Loucy (cell line): ENCODE results near the gene AAMP.

Source experiments
- H2AFZ ChIP-seq: fragments of 200-600 bp; sonication (generic); 2 replicates; pipeline ENCODE4 v1.6.0; 2016; ENCODE audit warnings: antibody characterized with exemption, mild to moderate bottlenecking, low read length, moderate library complexity
- H3F3A ChIP-seq: fragments of 200-600 bp; 2 replicates; pipeline ENCODE4 v1.6.0; 2016; ENCODE audit warnings: antibody characterized with exemption, low read depth, mild to moderate bottlenecking
- H3K27me3 ChIP-seq: fragments of 200-600 bp; sonication (generic); 2 replicates; pipeline ENCODE4 v1.6.1; 2014; ENCODE audit warnings: low read length, mild to moderate bottlenecking; ENCODE audit not compliant: insufficient read depth, poor library complexity, severe bottlenecking
- H3K36me3 ChIP-seq: fragments of 200-600 bp; sonication (generic); 2 replicates; pipeline ENCODE4 v1.6.1; 2016; ENCODE audit warnings: low read length; ENCODE audit not compliant: insufficient read depth
- H3K4me1 ChIP-seq: fragments of 200-600 bp; sonication (generic); 2 replicates; pipeline ENCODE4 v1.5.1; 2014; ENCODE audit warnings: low read length, mild to moderate bottlenecking; ENCODE audit not compliant: insufficient read depth, poor library complexity, severe bottlenecking
- H3K4me2 ChIP-seq: fragments of 200-600 bp; sonication (generic); 2 replicates; pipeline ENCODE4 v1.6.0; 2014; ENCODE audit warnings: antibody characterized with exemption, low read length, low read depth, mild to moderate bottlenecking; ENCODE audit not compliant: poor library complexity, severe bottlenecking
- H3K4me3 ChIP-seq: fragments of 200-600 bp; sonication (generic); 2 replicates; pipeline ENCODE4 v1.5.1; 2014; ENCODE audit warnings: low read length, mild to moderate bottlenecking, mixed read lengths; ENCODE audit not compliant: poor library complexity, severe bottlenecking
- H3K79me2 ChIP-seq: fragments of 200-600 bp; sonication (generic); 2 replicates; pipeline ENCODE4 v1.6.1; 2014; ENCODE audit warnings: low read length; ENCODE audit not compliant: insufficient read depth
- H3K9ac ChIP-seq: fragments of 200-600 bp; sonication (generic); 2 replicates; pipeline ENCODE4 v1.6.0; 2014; ENCODE audit warnings: mild to moderate bottlenecking, low read depth, low read length, moderate library complexity; ENCODE audit not compliant: poor library complexity, severe bottlenecking
- H3K9me2 ChIP-seq: fragments of 200-600 bp; sonication (generic); replicated peaks from 2 replicates; pipeline ENCODE4 v1.6.1; 2016; ENCODE audit warnings: low read depth, low read length, mixed read lengths
- H3K9me3 ChIP-seq: fragments of 200-600 bp; sonication (generic); 2 replicates; pipeline ENCODE4 v1.6.1; 2014; ENCODE audit warnings: mild to moderate bottlenecking, antibody characterized with exemption, low read length, low read depth; ENCODE audit not compliant: insufficient read depth
- H4K20me1 ChIP-seq: fragments of 200-600 bp; sonication (generic); 2 replicates; pipeline ENCODE4 v1.6.0; 2014; ENCODE audit warnings: antibody characterized with exemption, low read length, mild to moderate bottlenecking; ENCODE audit not compliant: insufficient read depth, poor library complexity, severe bottlenecking
- CTCF ChIP-seq: fragments of 200-600 bp; sonication (generic); conservative IDR thresholded peaks from 2 replicates; pipeline ENCODE4 v1.5.1; 2014; ENCODE audit warnings: mild to moderate bottlenecking, antibody characterized with exemption, low read length
- EZH2phosphoT487 ChIP-seq: fragments of 200-600 bp; IDR thresholded peaks from 2 replicates; pipeline ENCODE4 v1.6.1; 2018; ENCODE audit warnings: antibody characterized with exemption, mild to moderate bottlenecking, moderate library complexity, borderline replicate concordance

AAMP gene

GRCh38 chr2:218307415-218308090, 37.6 kb upstream of the AAMP start:
- Histone ChIP-seq H2AFZ (no peak overlapping the region), H3K9ac (no peak overlapping the region), H4K20me1 (no peaks in the 10 kb centered on the region), H3K79me2 (no peaks in the 10 kb centered on the region), H3K9me2 (no peaks in the 10 kb centered on the region), H3F3A (no peaks in the 10 kb centered on the region), H3K36me3 (no peaks in the 10 kb centered on the region), H3K4me3 (no peak overlapping the region), H3K27me3 (no peaks in the 10 kb centered on the region), H3K4me1 (no peaks in the 10 kb centered on the region), H3K4me2 (no peak overlapping the region), H3K9me3 (no peaks in the 10 kb centered on the region)
- TF ChIP-seq CTCF (no peak), EZH2phosphoT487 (no peak)

GRCh38 chr2:218306184-218306920, 36.4 kb upstream of the AAMP start:
- H2AFZ ChIP-seq, result no peak overlapping the region
- no peaks in the 10 kb centered on the region for H3F3A ChIP-seq
- no peaks in the 10 kb centered on the region for H3K9me2 ChIP-seq
- H3K4me3 ChIP-seq, result no peak overlapping the region
- no peaks in the 10 kb centered on the region for H3K27me3 ChIP-seq
- TF ChIP-seq EZH2phosphoT487 (no peak), CTCF (no peak)
- no peaks in the 10 kb centered on the region for H3K9me3 ChIP-seq
- no peaks in the 10 kb centered on the region for H3K4me1 ChIP-seq
- no peaks in the 10 kb centered on the region for H3K79me2 ChIP-seq
- no peak overlapping the region for H3K4me2 ChIP-seq
- H4K20me1 ChIP-seq, result no peaks in the 10 kb centered on the region
- H3K36me3 ChIP-seq, result no peaks in the 10 kb centered on the region
- no peak overlapping the region for H3K9ac ChIP-seq

GRCh38 chr2:218305383-218305782, 35.4 kb upstream of the AAMP start:
- Histone ChIP-seq H3K4me1 (peaks cover 2% of the 10 kb centered on the region), H3K9ac (no peak overlapping the region), H3K36me3 (no peaks in the 10 kb centered on the region), H3F3A (no peaks in the 10 kb centered on the region), H2AFZ (no peak overlapping the region), H3K27me3 (no peaks in the 10 kb centered on the region), H3K79me2 (no peaks in the 10 kb centered on the region), H3K9me3 (no peaks in the 10 kb centered on the region), H3K4me3 (no peak overlapping the region), H3K4me2 (no peak overlapping the region), H4K20me1 (no peaks in the 10 kb centered on the region), H3K9me2 (no peaks in the 10 kb centered on the region)
- TF ChIP-seq CTCF (no peak), EZH2phosphoT487 (no peak)
